Measurements from ENCODE around the gene SNRNP200.
"Not testable (repeated sequence)": the region's sequence is repeated elsewhere in the genome, so short reads cannot be mapped to it uniquely, and the experiment has no call there.

The SNRNP200 gene

GRCh38 chr2:96259497-96259921 is 45.8 kb downstream of the SNRNP200 start:
- no peak overlapping the region for H3K56ac ChIP-seq (ENCODE audit: low read length)
- no peak overlapping the region for H4K8ac ChIP-seq (ENCODE audit: low read depth, low read length)
- no peak for DNase-seq
- H2AK5ac ChIP-seq (ENCODE audit: low read length): no peak overlapping the region
- H3K9ac ChIP-seq (ENCODE audit: low read length): no peak overlapping the region
- no peak overlapping the region for H3K4me2 ChIP-seq (ENCODE audit: low read length)
- H3K23ac ChIP-seq (ENCODE audit: low read length): no peak overlapping the region
- H3K4ac ChIP-seq (ENCODE audit: low read depth, low read length): no peak overlapping the region
- H3K27ac ChIP-seq (ENCODE audit: low read depth, low read length): no peak overlapping the region
- no CpG with 5 or more reads among the region's 5 CpGs for WGBS (ENCODE audit: extremely low coverage, insufficient coverage, low lambda C conversion rate)
- H3K18ac ChIP-seq (ENCODE audit: low read length): no peak overlapping the region
- no peak overlapping the region for H2BK15ac ChIP-seq (replicated peaks; ENCODE audit: low read depth)
- H3K36me3 ChIP-seq (ENCODE audit: control insufficient read depth, insufficient read depth, low read length): no peaks in the 10 kb centered on the region
- no peak overlapping the region for H4K5ac ChIP-seq (ENCODE audit: low read length)
- peaks cover 5% of the 10 kb centered on the region for H3K4me1 ChIP-seq (ENCODE audit: control insufficient read depth, low read depth, low read length)
- no peak overlapping the region for H2BK120ac ChIP-seq (ENCODE audit: low read depth, low read length)
- H3K79me1 ChIP-seq (ENCODE audit: low read length): peaks cover 15% of the 10 kb centered on the region
- H2BK5ac ChIP-seq (ENCODE audit: low read length): no peak overlapping the region
- no peak overlapping the region for H3K4me3 ChIP-seq (ENCODE audit: low read length)
- H3K79me2 ChIP-seq (ENCODE audit: control insufficient read depth, insufficient read depth, low read length): peaks cover 10% of the 10 kb centered on the region
- no peaks in the 10 kb centered on the region for H3K27me3 ChIP-seq (ENCODE audit: insufficient read depth, low read length, poor library complexity)

- Histone ChIP-seq H3K4me1 (ENCODE audit: control insufficient read depth, low read depth, low read length) (no peaks in the 10 kb centered on the region), H3K4me2 (ENCODE audit: low read length) (no peak overlapping the region), H3K23ac (ENCODE audit: low read length) (no peak overlapping the region), H3K27me3 (ENCODE audit: insufficient read depth, low read length, poor library complexity) (no peaks in the 10 kb centered on the region), H3K36me3 (ENCODE audit: control insufficient read depth, insufficient read depth, low read length) (peaks cover 2% of the 10 kb centered on the region), H3K79me1 (ENCODE audit: low read length) (peaks cover 10% of the 10 kb centered on the region), H3K18ac (ENCODE audit: low read length) (no peak overlapping the region), H2BK120ac (ENCODE audit: low read depth, low read length) (no peak overlapping the region), H3K56ac (ENCODE audit: low read length) (no peak overlapping the region), H3K4me3 (ENCODE audit: low read length) (no peak overlapping the region), H4K8ac (ENCODE audit: low read depth, low read length) (no peak overlapping the region), H2AK5ac (ENCODE audit: low read length) (no peak overlapping the region), H3K9ac (ENCODE audit: low read length) (no peak overlapping the region), H4K5ac (ENCODE audit: low read length) (no peak overlapping the region), H2BK5ac (ENCODE audit: low read length) (no peak overlapping the region), H3K79me2 (ENCODE audit: control insufficient read depth, insufficient read depth, low read length) (peaks cover 1% of the 10 kb centered on the region), H2BK15ac (replicated peaks; ENCODE audit: low read depth) (no peak overlapping the region), H3K27ac (ENCODE audit: low read depth, low read length) (no peak overlapping the region), H3K4ac (ENCODE audit: low read depth, low read length) (no peak overlapping the region)
- WGBS (ENCODE audit: extremely low coverage, insufficient coverage, low lambda C conversion rate): no CpG with 5 or more reads among the region's 7 CpGs
- no peak for DNase-seq
Observed at GRCh38 chr2:96258166-96259022, 47.0 kb downstream of the SNRNP200 start.

GRCh38 chr2:96257744-96258143 is 47.6 kb downstream of the SNRNP200 start:
- not testable (repeated sequence) for H4K8ac ChIP-seq (ENCODE audit: low read depth, low read length); H3K56ac ChIP-seq (ENCODE audit: low read length); H2BK15ac ChIP-seq (replicated peaks; ENCODE audit: low read depth); H3K9ac ChIP-seq (ENCODE audit: low read length); H3K4me2 ChIP-seq (ENCODE audit: low read length); H3K4ac ChIP-seq (ENCODE audit: low read depth, low read length); H2BK5ac ChIP-seq (ENCODE audit: low read length); H3K18ac ChIP-seq (ENCODE audit: low read length); DNase-seq; H3K36me3 ChIP-seq (ENCODE audit: control insufficient read depth, insufficient read depth, low read length); H3K4me1 ChIP-seq (ENCODE audit: control insufficient read depth, low read depth, low read length); H2AK5ac ChIP-seq (ENCODE audit: low read length); H3K27ac ChIP-seq (ENCODE audit: low read depth, low read length); H3K23ac ChIP-seq (ENCODE audit: low read length); H3K79me2 ChIP-seq (ENCODE audit: control insufficient read depth, insufficient read depth, low read length); H4K5ac ChIP-seq (ENCODE audit: low read length); H3K4me3 ChIP-seq (ENCODE audit: low read length); H2BK120ac ChIP-seq (ENCODE audit: low read depth, low read length); H3K27me3 ChIP-seq (ENCODE audit: insufficient read depth, low read length, poor library complexity)
- no CpG with 5 or more reads among the region's 3 CpGs for WGBS (ENCODE audit: extremely low coverage, insufficient coverage, low lambda C conversion rate)
- H3K79me1 ChIP-seq (ENCODE audit: low read length): peaks cover 10% of the 10 kb centered on the region

GRCh38 chr2:96256611-96257113 is 48.7 kb downstream of the SNRNP200 start:
- no peak overlapping the region for H3K4me3 ChIP-seq (ENCODE audit: low read length)
- no peak overlapping the region for H4K8ac ChIP-seq (ENCODE audit: low read depth, low read length)
- H3K4ac ChIP-seq (ENCODE audit: low read depth, low read length): no peak overlapping the region
- H3K27me3 ChIP-seq (ENCODE audit: insufficient read depth, low read length, poor library complexity): no peaks in the 10 kb centered on the region
- H3K18ac ChIP-seq (ENCODE audit: low read length): no peak overlapping the region
- no peak overlapping the region for H3K56ac ChIP-seq (ENCODE audit: low read length)
- peaks cover 10% of the 10 kb centered on the region for H3K79me1 ChIP-seq (ENCODE audit: low read length)
- peaks cover 1% of the 10 kb centered on the region for H3K79me2 ChIP-seq (ENCODE audit: control insufficient read depth, insufficient read depth, low read length)
- H2BK5ac ChIP-seq (ENCODE audit: low read length): no peak overlapping the region
- no peak overlapping the region for H2BK120ac ChIP-seq (ENCODE audit: low read depth, low read length)
- no peak overlapping the region for H3K27ac ChIP-seq (ENCODE audit: low read depth, low read length)
- no peak for DNase-seq
- H2BK15ac ChIP-seq (replicated peaks; ENCODE audit: low read depth): no peak overlapping the region
- H3K23ac ChIP-seq (ENCODE audit: low read length): no peak overlapping the region
- H4K5ac ChIP-seq (ENCODE audit: low read length): no peak overlapping the region
- WGBS (ENCODE audit: extremely low coverage, insufficient coverage, low lambda C conversion rate): 100% methylated on average over 1 of the region's 6 CpGs
- H2AK5ac ChIP-seq (ENCODE audit: low read length): no peak overlapping the region
- H3K36me3 ChIP-seq (ENCODE audit: control insufficient read depth, insufficient read depth, low read length): peaks cover 3% of the 10 kb centered on the region
- no peak overlapping the region for H3K9ac ChIP-seq (ENCODE audit: low read length)
- H3K4me1 ChIP-seq (ENCODE audit: control insufficient read depth, low read depth, low read length): no peaks in the 10 kb centered on the region
- H3K4me2 ChIP-seq (ENCODE audit: low read length): no peak overlapping the region

- H3K56ac ChIP-seq (ENCODE audit: low read length): no peak overlapping the region
- H3K23ac ChIP-seq (ENCODE audit: low read length): no peak overlapping the region
- no CpG with 5 or more reads among the region's 11 CpGs for WGBS (ENCODE audit: extremely low coverage, insufficient coverage, low lambda C conversion rate)
- H2AK5ac ChIP-seq (ENCODE audit: low read length): no peak overlapping the region
- H3K79me1 ChIP-seq (ENCODE audit: low read length): peaks cover 3% of the 10 kb centered on the region
- H3K36me3 ChIP-seq (ENCODE audit: control insufficient read depth, insufficient read depth, low read length): peaks cover 3% of the 10 kb centered on the region
- no peak for DNase-seq
- no peak overlapping the region for H3K4me2 ChIP-seq (ENCODE audit: low read length)
- no peak overlapping the region for H4K8ac ChIP-seq (ENCODE audit: low read depth, low read length)
- H3K9ac ChIP-seq (ENCODE audit: low read length): no peak overlapping the region
- no peak overlapping the region for H2BK120ac ChIP-seq (ENCODE audit: low read depth, low read length)
- no peak overlapping the region for H3K27ac ChIP-seq (ENCODE audit: low read depth, low read length)
- H3K4me3 ChIP-seq (ENCODE audit: low read length): no peak overlapping the region
- H3K27me3 ChIP-seq (ENCODE audit: insufficient read depth, low read length, poor library complexity): no peaks in the 10 kb centered on the region
- H2BK15ac ChIP-seq (replicated peaks; ENCODE audit: low read depth): no peak overlapping the region
- H3K79me2 ChIP-seq (ENCODE audit: control insufficient read depth, insufficient read depth, low read length): no peaks in the 10 kb centered on the region
- H3K4ac ChIP-seq (ENCODE audit: low read depth, low read length): no peak overlapping the region
- H4K5ac ChIP-seq (ENCODE audit: low read length): no peak overlapping the region
- H3K4me1 ChIP-seq (ENCODE audit: control insufficient read depth, low read depth, low read length): no peaks in the 10 kb centered on the region
- H3K18ac ChIP-seq (ENCODE audit: low read length): no peak overlapping the region
- no peak overlapping the region for H2BK5ac ChIP-seq (ENCODE audit: low read length)
Observed at GRCh38 chr2:96254571-96254970, 50.8 kb downstream of the SNRNP200 start.

All from mesendoderm (in vitro differentiated cells).